Loucy (cell line): ENCODE measurements around the gene TJAP1.

ENCODE experiments used
- CTCF ChIP-seq: fragments of 200-600 bp; sonication (generic); conservative IDR thresholded peaks from 2 replicates; pipeline ENCODE4 v1.5.1; 2014; ENCODE audit warnings: mild to moderate bottlenecking, antibody characterized with exemption, low read length
- EZH2phosphoT487 ChIP-seq: fragments of 200-600 bp; IDR thresholded peaks from 2 replicates; pipeline ENCODE4 v1.6.1; 2018; ENCODE audit warnings: antibody characterized with exemption, mild to moderate bottlenecking, moderate library complexity, borderline replicate concordance

- TF ChIP-seq CTCF: no peak
- TF ChIP-seq EZH2phosphoT487: no peak
Measured at GRCh38 chr6:43432009-43432945, 45.1 kb upstream of the TJAP1 start.
